ENCODE results near the gene STAC3.

DNA sequence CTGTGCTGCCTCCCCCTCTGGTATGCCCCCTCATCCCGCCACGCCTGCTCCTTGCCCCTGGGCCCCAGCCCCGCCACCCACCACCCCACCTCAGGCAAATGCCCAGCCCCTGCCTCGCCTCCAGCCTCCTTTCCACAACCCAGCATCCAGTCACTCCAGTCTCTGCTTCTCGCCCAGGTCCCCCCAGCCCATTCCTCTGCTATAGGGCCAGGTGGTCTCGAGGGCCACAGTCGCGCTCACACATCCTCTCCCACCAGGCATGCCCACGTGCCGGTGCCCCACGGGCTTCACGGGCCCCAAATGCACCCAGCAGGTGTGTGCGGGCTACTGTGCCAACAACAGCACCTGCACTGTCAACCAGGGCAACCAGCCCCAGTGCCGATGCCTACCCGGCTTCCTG, 40.5 kb downstream of the STAC3 start:
- TF ChIP-seq, protein P1, sequence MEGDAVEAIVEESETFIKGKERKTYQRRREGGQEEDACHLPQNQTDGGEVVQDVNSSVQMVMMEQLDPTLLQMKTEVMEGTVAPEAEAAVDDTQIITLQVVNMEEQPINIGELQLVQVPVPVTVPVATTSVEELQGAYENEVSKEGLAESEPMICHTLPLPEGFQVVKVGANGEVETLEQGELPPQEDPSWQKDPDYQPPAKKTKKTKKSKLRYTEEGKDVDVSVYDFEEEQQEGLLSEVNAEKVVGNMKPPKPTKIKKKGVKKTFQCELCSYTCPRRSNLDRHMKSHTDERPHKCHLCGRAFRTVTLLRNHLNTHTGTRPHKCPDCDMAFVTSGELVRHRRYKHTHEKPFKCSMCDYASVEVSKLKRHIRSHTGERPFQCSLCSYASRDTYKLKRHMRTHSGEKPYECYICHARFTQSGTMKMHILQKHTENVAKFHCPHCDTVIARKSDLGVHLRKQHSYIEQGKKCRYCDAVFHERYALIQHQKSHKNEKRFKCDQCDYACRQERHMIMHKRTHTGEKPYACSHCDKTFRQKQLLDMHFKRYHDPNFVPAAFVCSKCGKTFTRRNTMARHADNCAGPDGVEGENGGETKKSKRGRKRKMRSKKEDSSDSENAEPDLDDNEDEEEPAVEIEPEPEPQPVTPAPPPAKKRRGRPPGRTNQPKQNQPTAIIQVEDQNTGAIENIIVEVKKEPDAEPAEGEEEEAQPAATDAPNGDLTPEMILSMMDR (IDR thresholded peaks at IDR 0.05): no peak
- TF ChIP-seq POLR2A (IDR thresholded peaks at IDR 0.05) (no peak), EP300 (IDR thresholded peaks at IDR 0.05) (no peak)
